Epithelial cell of proximal tubule (primary cell): ENCODE data around the gene TENT4B. TPM values are rescaled to one million over a fixed set of nuclear protein-coding genes. Genes with fewer than 3 reads are reported as not detected.

Source experiments
- DNase-seq: peaks from one replicate; pipeline ENCODE4 v3.0.0-alpha.2; 2011; ENCODE audit warnings: low read depth
- H3K4me3 ChIP-seq: 2 replicates; pipeline ENCODE4 v1.5.1; 2011; ENCODE audit warnings: low read depth, mild to moderate bottlenecking, low read length
- total RNA-seq: library from RNA; depleted of rRNA; stranded (reverse); fragments of >200 nt; gene quantifications from 2 replicates; pipeline ENCODE4 v1.2.3, GENCODE V29; 2015
- TF ChIP-seq, protein P1 (sequence below): conservative IDR thresholded peaks from 2 replicates; pipeline ENCODE4 v1.5.1; 2012; ENCODE audit warnings: low read depth, mild to moderate bottlenecking, low read length

The TENT4B gene
- total RNA-seq, 1 donor from 2014 or later = 9.4 TPM

GRCh38 chr16:50144211-50144610, 8.9 kb upstream of the TENT4B start:
- H3K4me3 ChIP-seq = no peak overlapping the region
- TF ChIP-seq, protein P1, sequence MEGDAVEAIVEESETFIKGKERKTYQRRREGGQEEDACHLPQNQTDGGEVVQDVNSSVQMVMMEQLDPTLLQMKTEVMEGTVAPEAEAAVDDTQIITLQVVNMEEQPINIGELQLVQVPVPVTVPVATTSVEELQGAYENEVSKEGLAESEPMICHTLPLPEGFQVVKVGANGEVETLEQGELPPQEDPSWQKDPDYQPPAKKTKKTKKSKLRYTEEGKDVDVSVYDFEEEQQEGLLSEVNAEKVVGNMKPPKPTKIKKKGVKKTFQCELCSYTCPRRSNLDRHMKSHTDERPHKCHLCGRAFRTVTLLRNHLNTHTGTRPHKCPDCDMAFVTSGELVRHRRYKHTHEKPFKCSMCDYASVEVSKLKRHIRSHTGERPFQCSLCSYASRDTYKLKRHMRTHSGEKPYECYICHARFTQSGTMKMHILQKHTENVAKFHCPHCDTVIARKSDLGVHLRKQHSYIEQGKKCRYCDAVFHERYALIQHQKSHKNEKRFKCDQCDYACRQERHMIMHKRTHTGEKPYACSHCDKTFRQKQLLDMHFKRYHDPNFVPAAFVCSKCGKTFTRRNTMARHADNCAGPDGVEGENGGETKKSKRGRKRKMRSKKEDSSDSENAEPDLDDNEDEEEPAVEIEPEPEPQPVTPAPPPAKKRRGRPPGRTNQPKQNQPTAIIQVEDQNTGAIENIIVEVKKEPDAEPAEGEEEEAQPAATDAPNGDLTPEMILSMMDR = no peak
- no peak for DNase-seq

DNA sequence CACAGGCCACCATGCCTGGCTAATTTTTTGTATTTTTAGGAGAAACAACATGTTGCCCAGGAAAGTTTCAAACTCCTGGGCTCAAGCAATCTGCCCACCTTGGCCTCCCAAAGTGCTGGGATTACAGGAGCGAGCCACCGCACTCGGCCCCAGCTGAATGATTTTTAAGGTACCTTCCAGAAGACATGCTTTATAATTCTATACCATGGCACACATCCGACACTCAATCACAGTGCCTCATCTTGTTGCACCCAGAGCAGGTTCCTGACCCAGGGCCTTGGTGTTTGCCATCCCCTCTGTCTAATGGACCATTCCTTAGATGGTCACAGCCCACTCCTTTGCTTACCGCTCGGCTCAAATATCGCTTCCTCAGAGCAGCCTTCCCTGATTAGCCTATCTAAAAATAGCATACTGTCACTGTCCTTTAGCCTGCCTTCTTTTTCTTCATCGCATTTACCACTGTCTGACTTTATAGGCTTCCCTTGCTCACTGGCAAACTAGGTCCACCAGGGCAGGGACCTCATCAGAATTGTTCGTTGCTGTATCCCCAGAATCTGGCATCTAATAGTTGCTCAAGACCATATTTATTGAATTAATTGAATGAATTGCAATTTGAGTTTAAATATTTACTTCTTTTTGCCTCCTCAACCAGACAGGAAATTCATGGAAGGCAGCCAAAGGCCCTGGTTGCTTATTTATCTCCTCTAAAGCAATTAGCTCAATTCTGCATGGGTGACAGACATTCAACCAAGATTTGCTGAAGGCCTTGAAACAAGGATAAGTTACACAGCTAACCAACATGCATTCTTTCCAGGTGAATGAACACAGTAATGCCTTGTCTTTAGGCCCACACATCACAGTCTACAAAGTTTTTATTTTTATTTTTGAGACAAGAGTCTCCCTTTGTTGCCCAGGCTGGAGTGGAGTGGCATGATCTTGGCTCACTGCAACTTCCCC, 6.3 kb upstream of the TENT4B start:
- TF ChIP-seq, protein P1 = no peak
- DNase-seq = peak; percentile 94
- H3K4me3 ChIP-seq = no peak overlapping the region

GRCh38 chr16:50151322-50151721, 1.8 kb upstream of the TENT4B start:
- no peak for DNase-seq
- no peak overlapping the region for H3K4me3 ChIP-seq
- TF ChIP-seq, protein P1 = no peak

- TF ChIP-seq, protein P1 = no peak
- H3K4me3 ChIP-seq = no peak overlapping the region
- no peak for DNase-seq
Observed at GRCh38 chr16:50151756-50152155, 1.4 kb upstream of the TENT4B start.

DNA sequence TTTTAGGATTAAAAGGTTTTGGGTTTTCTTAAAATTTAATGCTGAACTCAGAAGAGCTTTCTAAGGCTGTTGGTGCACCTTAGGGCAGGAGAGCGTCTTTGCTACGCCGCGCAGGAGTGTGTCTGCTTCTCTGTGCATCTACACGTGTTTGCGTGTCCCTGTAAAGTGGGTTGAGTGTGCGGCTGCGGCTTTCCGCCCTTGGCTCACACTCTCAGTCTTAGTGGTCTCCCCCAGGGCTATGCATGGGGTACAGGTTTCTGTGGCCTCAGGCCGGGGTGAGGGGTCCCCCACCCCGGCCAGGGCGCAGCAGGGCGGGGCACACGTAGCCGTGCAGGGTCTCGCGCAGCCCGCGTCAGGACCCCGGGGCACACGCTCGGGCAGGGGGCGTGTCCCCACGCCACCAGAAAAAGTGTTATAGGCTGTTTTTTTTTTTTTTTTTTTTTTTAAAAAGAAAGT, 727 bp upstream of the TENT4B start:
- H3K4me3 ChIP-seq = peak overlapping the region; percentile 89
- DNase-seq = no peak
- TF ChIP-seq, protein P1 = no peak

GRCh38 chr16:50153596-50154419, 702 bp downstream of the TENT4B start:
- H3K4me3 ChIP-seq = peak overlapping the region; percentile 83
- TF ChIP-seq, protein P1 = no peak
- DNase-seq = no peak
